SHP77 (cell line): ENCODE data around the gene PTTG2.

ENCODE experiments used
- DNase-seq, 2 experiments: peaks; one replicate each; lab custom pipeline; 2025; lab: John Stamatoyannopoulos, UW

The PTTG2 gene

GRCh38 chr4:37956941-37957340 is 3.3 kb upstream of the PTTG2 start:
- DNase-seq, result no peak

GRCh38 chr4:37958932-37959331 is 1.3 kb upstream of the PTTG2 start:
- no peak for DNase-seq

GRCh38 chr4:37960679-37961450 is 667 bp downstream of the PTTG2 start:
- no peak for DNase-seq

GRCh38 chr4:37964734-37965457 is 4.7 kb downstream of the PTTG2 start:
- no peak for DNase-seq

- no peak for DNase-seq
Observed at GRCh38 chr4:37966044-37966443, 5.8 kb downstream of the PTTG2 start.

- DNase-seq, result no peak
Observed at GRCh38 chr4:37967736-37968135, 7.5 kb downstream of the PTTG2 start.

GRCh38 chr4:37968747-37969146 is 8.5 kb downstream of the PTTG2 start:
- no peak for DNase-seq

GRCh38 chr4:37970702-37971101 is 10.5 kb downstream of the PTTG2 start:
- DNase-seq, result peak in 1 of 2 experiments; percentile 5

GRCh38 chr4:37971202-37971601 is 11.0 kb downstream of the PTTG2 start:
- no peak for DNase-seq

- DNase-seq, result no peak
Observed at GRCh38 chr4:37973441-37973840, 13.2 kb downstream of the PTTG2 start.

GRCh38 chr4:37975321-37975822 is 15.2 kb downstream of the PTTG2 start:
- peak in 1 of 2 experiments; percentile 8 for DNase-seq

GRCh38 chr4:37976507-37976906 is 16.3 kb downstream of the PTTG2 start:
- no peak for DNase-seq

- DNase-seq, result peak; percentile 3 to 18
Observed at GRCh38 chr4:37976991-37977470, 16.8 kb downstream of the PTTG2 start.

- DNase-seq, result no peak
Observed at GRCh38 chr4:37977471-37978247, 17.5 kb downstream of the PTTG2 start.

- no peak for DNase-seq
Observed at GRCh38 chr4:37978248-37978924, 18.2 kb downstream of the PTTG2 start.

- DNase-seq, result no peak
Observed at GRCh38 chr4:37980246-37980645, 20.0 kb downstream of the PTTG2 start.

GRCh38 chr4:37981425-37981824 is 21.2 kb downstream of the PTTG2 start:
- DNase-seq, result no peak

GRCh38 chr4:37981844-37982720 is 21.9 kb downstream of the PTTG2 start:
- DNase-seq, result no peak

- DNase-seq, result no peak
Observed at GRCh38 chr4:37982736-37983135, 22.5 kb downstream of the PTTG2 start.

- no peak for DNase-seq
Observed at GRCh38 chr4:37983951-37984350, 23.8 kb downstream of the PTTG2 start.
